Measurements from ENCODE around the gene RPS29.

DNA sequence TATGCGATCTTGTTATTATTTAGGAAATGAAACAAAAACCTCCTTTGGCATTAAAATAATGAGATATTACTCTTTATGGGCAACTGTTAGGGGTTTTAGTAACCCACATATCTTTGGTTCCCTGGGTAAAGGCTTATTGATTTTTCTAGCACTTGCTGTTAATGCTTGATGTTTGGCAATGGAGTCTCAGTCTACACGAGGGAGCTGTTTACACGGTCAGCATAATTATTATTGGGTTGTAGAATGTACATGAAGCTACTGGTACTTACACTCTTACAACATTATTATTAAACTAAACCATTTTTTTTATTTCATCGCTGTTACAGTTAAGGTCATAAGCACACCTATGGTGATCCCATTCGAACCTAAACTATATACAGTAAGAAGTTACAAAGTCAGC is 12.1 kb downstream of the RPS29 start:
- TF ChIP-seq, protein P1, sequence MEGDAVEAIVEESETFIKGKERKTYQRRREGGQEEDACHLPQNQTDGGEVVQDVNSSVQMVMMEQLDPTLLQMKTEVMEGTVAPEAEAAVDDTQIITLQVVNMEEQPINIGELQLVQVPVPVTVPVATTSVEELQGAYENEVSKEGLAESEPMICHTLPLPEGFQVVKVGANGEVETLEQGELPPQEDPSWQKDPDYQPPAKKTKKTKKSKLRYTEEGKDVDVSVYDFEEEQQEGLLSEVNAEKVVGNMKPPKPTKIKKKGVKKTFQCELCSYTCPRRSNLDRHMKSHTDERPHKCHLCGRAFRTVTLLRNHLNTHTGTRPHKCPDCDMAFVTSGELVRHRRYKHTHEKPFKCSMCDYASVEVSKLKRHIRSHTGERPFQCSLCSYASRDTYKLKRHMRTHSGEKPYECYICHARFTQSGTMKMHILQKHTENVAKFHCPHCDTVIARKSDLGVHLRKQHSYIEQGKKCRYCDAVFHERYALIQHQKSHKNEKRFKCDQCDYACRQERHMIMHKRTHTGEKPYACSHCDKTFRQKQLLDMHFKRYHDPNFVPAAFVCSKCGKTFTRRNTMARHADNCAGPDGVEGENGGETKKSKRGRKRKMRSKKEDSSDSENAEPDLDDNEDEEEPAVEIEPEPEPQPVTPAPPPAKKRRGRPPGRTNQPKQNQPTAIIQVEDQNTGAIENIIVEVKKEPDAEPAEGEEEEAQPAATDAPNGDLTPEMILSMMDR (IDR thresholded peaks at IDR 0.05; ENCODE audit: low read length): no peak
- no peak for TF ChIP-seq EZH2 (IDR thresholded peaks at IDR 0.05; ENCODE audit: borderline replicate concordance, low read length)
